GM12801 (cell line): ENCODE measurements around the gene RRAD.

Experiments used
- CTCF ChIP-seq: IDR thresholded peaks from one replicate; pipeline ENCODE4 v1.5.1; 2011; ENCODE audit warnings: control low read depth; ENCODE audit not compliant: insufficient read length; ENCODE audit errors: extremely low read depth

RRAD gene

GRCh38 chr16:66936889-66937554 lies 11.7 kb upstream of the RRAD start:
- no peak for TF ChIP-seq CTCF

- TF ChIP-seq CTCF: no peak
Observed at GRCh38 chr16:66936462-66936861, 11.1 kb upstream of the RRAD start.

- no peak for TF ChIP-seq CTCF
Observed at GRCh38 chr16:66935314-66936011, 10.1 kb upstream of the RRAD start, which contains the start of gene CES2. CES2 (plus strand) TSS chr16:66935516; CDS start chr16:66935636, 120 bp downstream.

GRCh38 chr16:66934138-66934838 lies 9.0 kb upstream of the RRAD start, which contains the start of gene CIAO2B:
CIAO2B (minus strand) TSS chr16:66934402; CDS start chr16:66934364, 38 bp downstream.
- TF ChIP-seq CTCF: no peak

- TF ChIP-seq CTCF: no peak
Observed at GRCh38 chr16:66933776-66934137, 8.4 kb upstream of the RRAD start.

- TF ChIP-seq CTCF: no peak
Observed at GRCh38 chr16:66932076-66932475, 6.7 kb upstream of the RRAD start.

GRCh38 chr16:66931665-66932064 lies 6.3 kb upstream of the RRAD start:
- TF ChIP-seq CTCF: no peak
